MV-4-11 (cell line): Measurements from ENCODE around the gene UNC5C.

Experiments used
- DNase-seq: peaks from one replicate; lab custom pipeline; 2025; lab: John Stamatoyannopoulos, UW

Gene UNC5C

DNA sequence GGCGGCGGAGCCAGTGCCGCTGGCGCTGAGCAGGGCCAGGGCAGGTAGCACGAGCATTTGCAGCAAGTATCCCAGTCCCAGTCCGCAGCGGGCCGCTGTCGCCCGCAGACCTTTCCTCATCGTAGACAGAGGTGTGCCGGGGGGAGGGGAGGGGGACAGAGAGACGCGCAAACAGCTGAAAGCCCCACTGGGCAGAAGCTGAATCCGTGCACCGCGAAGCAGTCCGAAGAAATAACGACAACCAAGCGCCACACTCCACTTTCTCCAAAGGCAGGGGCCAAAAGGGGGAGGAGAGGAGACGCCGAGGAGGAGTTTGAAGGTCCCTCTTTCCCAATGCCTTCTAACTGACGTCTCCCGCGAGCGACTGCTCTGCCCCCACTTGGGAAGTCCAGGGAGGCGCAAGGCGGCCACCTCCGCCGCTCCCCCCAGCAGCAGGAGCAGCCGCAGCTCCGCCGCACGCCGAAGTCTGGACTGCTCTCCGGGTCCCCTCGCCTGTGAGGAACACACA lies at the start of gene UNC5C:
TSS of gene UNC5C (minus strand) at position 236 of the 508 bp plus-strand sequence.
- peak; percentile 64 for DNase-seq

- peak; percentile 91 for DNase-seq
Observed at GRCh38 chr4:95596676-95597075, 47.9 kb upstream of the UNC5C start.

DNA sequence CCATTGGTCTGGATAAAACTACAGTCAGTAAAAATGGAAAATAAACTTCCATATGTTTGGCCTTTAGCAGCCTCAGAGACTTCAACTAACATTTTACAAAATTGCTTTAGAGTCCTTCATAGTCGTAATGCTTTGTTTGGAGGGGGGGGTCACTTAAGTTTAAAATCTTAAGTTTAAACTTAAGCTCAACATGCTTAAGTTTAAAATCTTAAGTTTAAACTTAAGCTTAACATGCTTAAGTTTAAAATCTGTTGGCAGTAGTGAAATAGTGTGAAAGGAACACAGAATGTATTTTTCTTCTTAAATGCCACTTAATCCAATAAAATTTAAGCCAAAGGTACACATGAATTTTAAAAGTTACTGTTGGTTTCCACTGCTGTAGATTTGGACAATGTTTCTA lies 45.9 kb upstream of the UNC5C start:
- DNase-seq: no peak

DNA sequence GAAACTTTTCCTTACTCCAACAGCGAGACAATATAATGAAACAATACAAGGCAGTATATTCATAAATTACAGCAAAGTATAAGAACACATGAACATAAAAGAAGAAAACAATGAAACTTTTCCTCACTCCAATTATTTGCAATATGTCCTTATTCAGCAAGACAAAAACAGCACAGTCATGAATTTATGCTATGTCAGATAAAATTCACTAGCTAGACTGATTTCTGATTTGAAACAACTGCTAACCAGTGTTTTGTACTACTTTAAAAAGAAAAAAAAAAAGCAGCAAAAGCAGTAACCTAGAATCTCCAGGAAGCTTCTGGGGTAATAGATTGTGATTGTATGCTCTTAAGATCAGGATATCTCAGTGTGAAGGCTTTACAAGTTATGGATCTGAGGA lies 45.2 kb upstream of the UNC5C start:
- no peak for DNase-seq

DNA sequence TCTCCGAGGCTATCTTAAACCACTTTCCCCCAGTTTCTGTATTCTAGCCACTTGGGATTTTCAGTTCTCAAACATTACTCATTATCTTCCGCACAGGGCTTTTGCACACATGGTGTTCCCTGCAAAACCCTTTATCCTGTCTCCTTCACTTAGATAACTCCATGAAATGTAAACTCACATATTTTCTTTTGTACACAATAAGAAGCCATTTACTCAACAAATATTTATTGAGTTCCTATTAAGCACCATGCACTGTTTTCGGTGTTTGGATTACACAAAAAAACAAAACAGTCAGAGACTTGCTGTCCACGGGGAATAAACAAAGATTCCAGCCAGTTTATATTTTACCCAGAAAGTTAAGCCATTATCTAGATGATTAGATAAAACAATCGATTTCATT lies 42.5 kb upstream of the UNC5C start:
- peak; percentile 13 for DNase-seq

- DNase-seq: no peak
Observed at GRCh38 chr4:95590615-95591014, 41.8 kb upstream of the UNC5C start.

- no peak for DNase-seq
Observed at GRCh38 chr4:95585016-95585695, 36.4 kb upstream of the UNC5C start.

- DNase-seq: no peak
Observed at GRCh38 chr4:95580226-95580625, 31.5 kb upstream of the UNC5C start.

DNA sequence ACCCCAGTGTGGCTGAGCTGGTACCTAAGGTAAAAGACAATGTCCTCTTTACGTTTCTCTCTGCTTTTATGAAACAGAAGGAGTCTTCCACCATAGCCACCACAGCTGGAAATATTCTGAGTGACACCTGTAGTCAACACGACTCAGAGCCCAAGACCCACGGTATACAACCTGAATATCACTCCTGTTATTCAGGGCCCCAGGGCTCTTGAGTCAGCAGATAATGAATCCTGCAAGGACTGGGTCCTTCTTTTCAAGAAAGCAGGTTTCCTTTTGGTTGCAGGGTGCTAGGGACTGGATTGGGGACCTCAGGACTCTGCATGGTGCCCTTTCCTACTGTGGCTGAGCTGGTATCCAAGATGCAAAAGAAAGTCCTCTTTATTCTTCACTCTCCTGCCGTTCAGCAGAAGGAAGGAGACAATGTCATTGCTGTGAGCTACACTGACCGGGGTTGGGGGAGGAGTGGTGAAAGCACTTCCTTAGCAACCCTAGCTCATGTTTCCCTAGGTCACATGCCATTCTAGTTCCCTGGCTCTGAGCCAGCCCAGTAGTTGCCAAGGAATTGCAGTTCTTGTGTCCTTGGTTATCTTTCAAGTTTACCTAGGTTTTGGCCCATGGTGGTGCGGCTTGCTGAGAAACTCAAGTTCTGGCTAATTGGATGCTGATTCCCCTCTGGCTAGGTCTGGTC lies 23.7 kb upstream of the UNC5C start:
- peak; percentile 87 for DNase-seq

DNA sequence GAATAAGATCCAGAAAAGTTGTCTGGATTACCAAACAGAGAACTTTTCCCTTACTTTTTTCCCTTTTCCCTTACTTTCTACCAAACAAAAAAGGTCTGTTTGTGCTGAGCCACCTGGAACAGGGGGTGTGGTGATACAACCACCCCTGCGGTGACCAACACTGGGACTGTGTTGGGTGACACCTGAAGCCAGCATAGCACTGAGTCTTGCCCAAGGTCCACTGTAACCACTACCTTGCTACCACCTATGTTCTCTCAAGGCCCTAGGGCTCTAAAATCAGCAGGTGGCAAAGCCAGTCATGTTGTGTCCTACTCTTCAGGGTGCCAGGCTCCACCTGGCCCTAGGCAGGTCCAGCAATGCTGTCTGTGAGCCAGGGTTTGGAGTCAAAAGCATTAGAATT lies 22.8 kb upstream of the UNC5C start:
- DNase-seq: no peak

DNA sequence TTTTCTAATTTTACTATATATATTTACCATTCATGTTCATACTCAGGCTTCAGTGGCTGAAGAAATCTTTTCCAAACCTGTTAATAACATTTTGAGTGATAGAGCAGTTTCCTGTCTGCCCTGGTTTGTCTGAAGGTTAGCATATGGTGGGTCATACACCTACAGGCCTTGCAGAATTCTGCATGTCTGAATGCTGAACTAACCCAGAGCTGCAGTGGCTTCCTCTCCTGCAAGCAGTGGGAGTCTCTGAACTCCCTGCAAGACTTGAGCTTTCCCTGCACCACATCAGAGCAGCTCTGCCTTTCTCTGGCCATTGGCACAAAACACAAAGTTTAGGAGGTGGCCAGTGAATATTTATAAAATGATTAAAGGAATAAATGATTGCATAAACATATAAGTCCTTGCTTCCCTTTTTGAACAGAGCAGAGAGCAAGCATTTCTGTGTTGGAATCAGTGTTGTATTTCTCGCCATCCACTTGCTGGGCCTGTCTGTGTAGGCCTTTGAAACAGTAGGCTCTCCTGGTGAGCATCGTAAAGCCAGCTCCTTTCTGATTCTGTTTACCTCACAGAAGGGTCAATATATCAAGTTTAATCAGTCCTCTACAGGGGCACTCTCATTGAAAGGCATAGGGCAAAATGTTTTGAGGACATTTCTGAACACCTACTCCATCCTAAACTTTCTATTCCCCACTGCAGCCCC lies 15.0 kb upstream of the UNC5C start:
- no peak for DNase-seq

DNA sequence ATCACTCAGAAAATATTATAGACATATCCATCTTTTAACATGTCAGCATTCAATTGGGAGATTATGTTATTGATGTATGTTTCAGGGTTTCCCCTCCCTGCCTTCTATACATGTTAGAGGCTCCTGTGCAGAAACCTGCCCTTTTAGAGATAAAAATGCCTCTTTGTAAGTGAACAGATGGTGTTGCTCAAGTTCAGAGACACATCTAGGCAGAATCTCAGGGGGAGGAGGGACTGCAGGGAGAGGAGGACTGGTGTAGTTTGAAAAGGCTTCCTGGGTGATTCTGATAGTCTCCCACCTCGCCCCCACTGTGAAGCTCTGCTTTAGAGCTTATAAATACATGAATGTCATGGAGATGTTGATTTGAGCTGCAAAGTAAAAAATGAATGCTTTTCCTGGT lies 12.0 kb upstream of the UNC5C start:
- DNase-seq: no peak

- DNase-seq: peak; percentile 56
Observed at GRCh38 chr4:95556207-95556859, 7.6 kb upstream of the UNC5C start.

DNA sequence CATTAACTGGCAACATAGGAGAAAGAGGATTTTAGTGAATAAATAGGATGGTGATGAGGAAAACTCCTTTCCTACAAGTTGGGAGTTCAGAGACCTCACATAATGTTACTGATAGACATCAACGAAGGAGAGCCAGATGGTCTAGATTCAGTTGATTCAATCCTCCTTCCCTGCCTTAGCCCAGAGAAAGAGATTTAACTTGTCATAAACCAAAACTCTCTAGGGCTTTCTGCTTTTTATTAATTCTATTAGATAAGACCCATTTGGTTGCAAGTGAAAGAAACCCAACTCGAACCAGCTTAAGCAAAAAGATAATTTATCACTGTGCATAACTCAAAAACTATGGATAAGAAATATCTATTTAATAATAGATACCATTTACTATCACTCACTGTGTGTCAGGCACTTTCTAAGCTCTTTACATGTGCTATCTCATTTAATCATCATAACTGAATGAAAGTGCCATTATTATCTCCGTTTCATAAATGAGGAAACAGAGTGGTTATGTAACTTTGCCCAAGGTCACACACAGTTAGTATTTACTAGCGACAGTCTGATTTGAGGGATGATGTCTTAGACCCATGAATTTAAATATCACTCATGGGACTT lies 4.3 kb upstream of the UNC5C start:
- DNase-seq: peak; percentile 65

GRCh38 chr4:95551653-95552052 lies 2.9 kb upstream of the UNC5C start:
- peak; percentile 64 for DNase-seq

DNA sequence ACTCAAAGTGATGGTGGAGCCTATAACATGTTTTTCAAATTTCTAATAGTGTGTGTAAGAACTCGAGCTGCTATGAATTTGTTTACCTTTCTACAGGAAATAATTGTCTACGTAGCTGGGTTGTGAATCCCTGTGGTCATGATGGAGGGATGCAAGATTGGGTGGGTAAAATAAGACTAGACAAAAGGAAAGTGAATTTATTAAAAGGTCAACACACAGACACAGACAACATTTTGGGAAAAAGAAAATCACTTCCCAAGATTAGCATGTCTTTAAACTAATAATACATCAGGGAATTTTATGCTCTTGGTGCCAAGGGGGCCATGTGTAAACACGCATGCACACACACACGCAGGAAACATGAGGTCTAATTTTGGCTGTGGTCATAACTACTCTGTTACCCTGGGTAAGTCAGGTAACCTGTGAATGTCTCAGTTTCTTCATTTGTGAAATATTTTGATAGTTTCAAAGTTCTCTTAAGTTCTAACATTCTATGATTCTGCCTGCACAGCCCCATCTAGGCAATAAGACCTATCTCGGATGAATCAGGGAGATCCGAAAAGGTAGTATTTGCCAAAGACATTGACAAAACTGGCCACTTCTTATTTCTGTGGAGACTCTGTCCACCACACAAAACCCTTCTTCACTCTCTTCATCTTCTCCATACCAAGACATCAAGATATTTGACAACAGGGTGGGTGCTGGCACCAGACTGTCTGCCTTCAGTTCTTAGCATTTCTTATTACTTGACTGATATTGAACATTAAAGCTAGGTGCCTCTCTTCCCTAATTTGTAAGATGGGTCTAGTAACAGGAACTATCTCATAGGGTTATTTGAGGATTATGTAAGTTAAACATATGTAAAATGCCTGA lies 1.6 kb upstream of the UNC5C start:
- DNase-seq: peak; percentile 43

- peak; percentile 60 for DNase-seq
Observed at GRCh38 chr4:95549246-95550114, 707 bp upstream of the UNC5C start.

DNA sequence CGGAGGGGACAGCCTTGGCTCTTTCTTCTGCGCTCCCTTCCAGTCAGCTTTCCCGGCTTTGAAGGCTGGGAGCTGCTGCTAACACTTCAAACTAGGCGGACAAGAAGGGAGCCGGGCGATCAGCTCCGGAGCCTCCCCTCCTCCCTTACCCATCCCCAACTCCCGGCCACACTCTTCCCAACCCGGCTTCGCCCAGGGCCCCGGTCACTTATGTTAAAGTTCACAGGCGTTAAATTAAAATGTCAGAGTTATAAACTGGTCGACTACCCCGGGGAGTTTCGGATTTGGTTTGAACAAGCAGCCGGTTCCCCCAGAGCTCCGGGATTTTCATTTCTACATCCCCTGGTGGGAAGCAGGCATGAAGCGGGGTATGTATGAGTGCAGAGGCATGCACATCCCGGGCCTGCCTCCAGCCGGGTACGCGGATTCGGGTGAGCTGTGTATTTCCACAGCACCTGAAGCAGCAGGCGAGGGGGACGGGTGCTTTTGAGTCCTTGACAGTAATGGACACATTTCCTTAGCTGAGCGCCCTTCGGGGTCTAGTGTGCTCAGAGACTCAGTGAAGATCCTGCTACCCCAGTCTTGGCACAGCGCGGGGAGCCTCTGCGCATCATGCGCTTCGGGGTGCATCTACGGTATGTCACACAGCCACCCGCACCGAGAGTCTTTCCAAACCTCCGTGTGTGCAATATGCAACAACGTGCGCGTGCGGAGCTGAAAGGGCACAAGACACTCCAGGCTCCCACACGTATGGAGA lies 880 bp downstream of the UNC5C start:
- peak; percentile 17 for DNase-seq
